Measurements from ENCODE around the gene KHNYN.
"Not testable (repeated sequence)": the region's sequence is repeated elsewhere in the genome, so short reads cannot be mapped to it uniquely, and the experiment has no call there.

KHNYN gene

DNA sequence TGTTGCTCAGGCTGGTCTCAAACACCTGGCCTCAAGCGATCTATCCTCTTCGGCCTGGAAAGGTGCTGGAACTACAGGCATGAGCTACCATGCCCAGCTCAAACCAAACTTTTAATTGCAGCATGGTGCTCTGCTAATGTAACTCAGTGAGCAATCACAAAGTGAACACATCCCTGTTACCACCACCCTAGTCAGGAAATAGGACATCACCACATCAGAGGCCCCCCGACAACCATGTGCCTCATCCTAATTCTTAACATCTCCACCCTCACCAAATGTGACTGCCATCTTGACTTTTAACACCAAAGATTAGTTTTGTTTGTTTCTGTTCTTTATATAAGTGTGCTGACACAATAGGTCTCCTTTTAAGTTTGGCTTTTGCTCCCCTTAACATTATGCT is 35.6 kb downstream of the KHNYN start:
- Histone ChIP-seq H3F3A (ENCODE audit: low read depth) (peaks cover 11% of the 10 kb centered on the region), H3K9me3 (ENCODE audit: insufficient read depth, low read depth, low read length) (no peaks in the 10 kb centered on the region), H3K27me3 (ENCODE audit: insufficient read depth, low read length, poor library complexity, severe bottlenecking) (no peaks in the 10 kb centered on the region), H2AFZ (ENCODE audit: low read length) (peak overlapping the region; percentile 46; the same call in 1 of the 2 replicates), H3K9ac (ENCODE audit: low read depth, low read length, poor library complexity, severe bottlenecking) (no peak overlapping the region), H3K36me3 (ENCODE audit: insufficient read depth, low read length) (no peaks in the 10 kb centered on the region), H3K9me2 (replicated peaks; ENCODE audit: low read depth, low read length) (no peaks in the 10 kb centered on the region), H3K4me2 (ENCODE audit: low read depth, low read length, poor library complexity, severe bottlenecking) (peak overlapping the region; percentile 57), H3K4me1 (ENCODE audit: insufficient read depth, low read length, poor library complexity, severe bottlenecking) (peaks cover 31% of the 10 kb centered on the region), H3K79me2 (ENCODE audit: insufficient read depth, low read length) (no peaks in the 10 kb centered on the region), H3K4me3 (ENCODE audit: low read length, poor library complexity, severe bottlenecking) (no peak overlapping the region), H4K20me1 (ENCODE audit: insufficient read depth, low read length, poor library complexity, severe bottlenecking) (no peaks in the 10 kb centered on the region)
- TF ChIP-seq CTCF (conservative IDR thresholded peaks at IDR 0.05; ENCODE audit: low read length) (no peak), EZH2phosphoT487 (IDR thresholded peaks at IDR 0.05; ENCODE audit: borderline replicate concordance) (no peak)

DNA sequence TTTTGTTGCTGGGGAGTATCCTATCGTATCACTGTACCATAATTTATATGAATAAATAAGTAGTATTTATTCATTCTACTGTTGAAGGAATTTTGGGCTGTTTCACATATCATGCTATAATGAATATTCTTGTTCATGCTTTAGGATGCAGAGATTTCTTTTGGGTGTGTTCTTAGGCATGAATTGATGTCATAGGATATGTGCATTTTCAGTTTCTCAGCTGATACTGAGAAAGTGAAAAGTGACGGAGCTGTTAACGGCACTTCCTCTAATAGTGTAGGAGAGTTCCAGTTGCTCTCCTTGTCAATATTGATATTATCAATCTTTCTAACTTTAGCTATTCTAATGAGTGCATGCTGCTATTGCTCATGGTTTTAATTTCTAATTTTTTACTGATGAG is 36.1 kb downstream of the KHNYN start:
- Histone ChIP-seq H3K27me3 (ENCODE audit: insufficient read depth, low read length, poor library complexity, severe bottlenecking) (no peaks in the 10 kb centered on the region), H3F3A (ENCODE audit: low read depth) (peaks cover 11% of the 10 kb centered on the region), H3K4me2 (ENCODE audit: low read depth, low read length, poor library complexity, severe bottlenecking) (peak overlapping the region; percentile 57), H4K20me1 (ENCODE audit: insufficient read depth, low read length, poor library complexity, severe bottlenecking) (no peaks in the 10 kb centered on the region), H3K79me2 (ENCODE audit: insufficient read depth, low read length) (no peaks in the 10 kb centered on the region), H3K36me3 (ENCODE audit: insufficient read depth, low read length) (no peaks in the 10 kb centered on the region), H3K4me1 (ENCODE audit: insufficient read depth, low read length, poor library complexity, severe bottlenecking) (peaks cover 30% of the 10 kb centered on the region), H3K9ac (ENCODE audit: low read depth, low read length, poor library complexity, severe bottlenecking) (no peak overlapping the region), H2AFZ (ENCODE audit: low read length) (no peak overlapping the region; the same call in 1 of the 2 replicates), H3K9me2 (replicated peaks; ENCODE audit: low read depth, low read length) (no peaks in the 10 kb centered on the region), H3K9me3 (ENCODE audit: insufficient read depth, low read depth, low read length) (no peaks in the 10 kb centered on the region), H3K4me3 (ENCODE audit: low read length, poor library complexity, severe bottlenecking) (no peak overlapping the region)
- TF ChIP-seq CTCF (conservative IDR thresholded peaks at IDR 0.05; ENCODE audit: low read length) (no peak), EZH2phosphoT487 (IDR thresholded peaks at IDR 0.05; ENCODE audit: borderline replicate concordance) (no peak)

- peaks cover 20% of the 10 kb centered on the region for H3K4me1 ChIP-seq (ENCODE audit: insufficient read depth, low read length, poor library complexity, severe bottlenecking)
- not testable (repeated sequence) for H3K4me3 ChIP-seq (ENCODE audit: low read length, poor library complexity, severe bottlenecking); H3K36me3 ChIP-seq (ENCODE audit: insufficient read depth, low read length); H3K9me2 ChIP-seq (replicated peaks; ENCODE audit: low read depth, low read length); H3K27me3 ChIP-seq (ENCODE audit: insufficient read depth, low read length, poor library complexity, severe bottlenecking); H3F3A ChIP-seq (ENCODE audit: low read depth); H3K4me2 ChIP-seq (ENCODE audit: low read depth, low read length, poor library complexity, severe bottlenecking); H2AFZ ChIP-seq (ENCODE audit: low read length); H3K9ac ChIP-seq (ENCODE audit: low read depth, low read length, poor library complexity, severe bottlenecking); H4K20me1 ChIP-seq (ENCODE audit: insufficient read depth, low read length, poor library complexity, severe bottlenecking); H3K9me3 ChIP-seq (ENCODE audit: insufficient read depth, low read depth, low read length); H3K79me2 ChIP-seq (ENCODE audit: insufficient read depth, low read length)
Observed at GRCh38 chr14:24470450-24470849, 40.7 kb downstream of the KHNYN start.

DNA sequence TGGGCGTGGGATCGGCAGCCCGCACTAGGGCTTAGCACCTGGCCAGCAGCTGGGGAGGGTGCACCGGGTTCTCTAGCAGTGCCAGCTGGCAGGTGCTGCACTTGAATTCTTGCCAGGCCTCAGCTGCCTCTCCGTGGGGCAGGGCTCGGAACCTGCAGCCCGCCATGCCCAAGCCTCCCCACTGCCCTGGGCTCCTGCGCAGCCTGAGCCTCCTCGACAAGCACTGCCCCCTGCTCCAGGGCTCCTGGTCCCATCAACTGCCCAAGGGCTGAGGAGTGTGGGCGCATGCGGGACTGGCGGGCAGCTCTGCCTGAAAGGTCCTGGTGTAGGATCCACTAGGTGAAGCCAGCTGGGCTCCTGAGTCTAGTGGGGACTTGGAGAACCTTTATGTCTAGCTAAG is 43.5 kb downstream of the KHNYN start:
- Histone ChIP-seq H3K9ac (ENCODE audit: low read depth, low read length, poor library complexity, severe bottlenecking) (no peak overlapping the region), H4K20me1 (ENCODE audit: insufficient read depth, low read length, poor library complexity, severe bottlenecking) (no peaks in the 10 kb centered on the region), H3K27me3 (ENCODE audit: insufficient read depth, low read length, poor library complexity, severe bottlenecking) (no peaks in the 10 kb centered on the region), H2AFZ (ENCODE audit: low read length) (no peak overlapping the region), H3F3A (ENCODE audit: low read depth) (no peaks in the 10 kb centered on the region), H3K9me3 (ENCODE audit: insufficient read depth, low read depth, low read length) (no peaks in the 10 kb centered on the region), H3K9me2 (replicated peaks; ENCODE audit: low read depth, low read length) (no peaks in the 10 kb centered on the region), H3K36me3 (ENCODE audit: insufficient read depth, low read length) (no peaks in the 10 kb centered on the region), H3K4me2 (ENCODE audit: low read depth, low read length, poor library complexity, severe bottlenecking) (no peak overlapping the region), H3K79me2 (ENCODE audit: insufficient read depth, low read length) (no peaks in the 10 kb centered on the region), H3K4me3 (ENCODE audit: low read length, poor library complexity, severe bottlenecking) (no peak overlapping the region), H3K4me1 (ENCODE audit: insufficient read depth, low read length, poor library complexity, severe bottlenecking) (peaks cover 28% of the 10 kb centered on the region)
- no peak for TF ChIP-seq CTCF (conservative IDR thresholded peaks at IDR 0.05; ENCODE audit: low read length)
- no peak for TF ChIP-seq EZH2phosphoT487 (IDR thresholded peaks at IDR 0.05; ENCODE audit: borderline replicate concordance)
